GM11168 (cell line): ENCODE data around the gene RIPPLY2.

ENCODE experiments used
- in situ Hi-C: fragments of 300-500 bp; cut with MboI; formaldehyde crosslinking; loops from one replicate; pipeline ENCODE4 v1.12.0; 2022; ENCODE audit warnings: low sequenced_read_pairs; ENCODE audit not compliant: unreplicated experiment

Gene RIPPLY2

GRCh38 chr6:83893024-83893423 lies 39.9 kb downstream of the RIPPLY2 start:
- in situ Hi-C loops, result loop anchor here (10.0 kb wide), 1 partner anchor 332 kb away; the partner anchor contains the start of gene CEP162

GRCh38 chr6:83897094-83897493 lies 43.9 kb downstream of the RIPPLY2 start:
- in situ Hi-C loops, result loop anchor here (10.0 kb wide), 1 partner anchor 328 kb away; the partner anchor contains the start of gene CEP162

DNA sequence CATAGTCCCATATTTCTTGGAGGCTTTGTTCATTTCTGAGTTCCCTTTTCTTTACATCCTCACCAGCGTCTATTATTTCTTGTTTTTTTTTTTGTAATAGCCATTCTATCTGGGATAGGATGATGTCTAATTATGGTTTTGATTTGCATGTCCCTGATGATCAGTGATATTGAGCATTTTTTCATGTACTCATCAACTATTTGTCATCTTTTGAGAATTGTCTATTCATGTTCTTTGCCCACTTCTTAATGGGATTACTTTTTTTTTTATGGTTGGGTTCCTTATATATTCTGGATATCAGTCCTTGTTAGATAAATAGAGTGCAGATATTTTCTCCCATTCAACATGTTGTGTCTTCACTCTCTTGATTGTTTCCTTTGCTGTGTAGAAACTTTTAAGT lies 48.5 kb downstream of the RIPPLY2 start:
- in situ Hi-C loops, result no loop called here

DNA sequence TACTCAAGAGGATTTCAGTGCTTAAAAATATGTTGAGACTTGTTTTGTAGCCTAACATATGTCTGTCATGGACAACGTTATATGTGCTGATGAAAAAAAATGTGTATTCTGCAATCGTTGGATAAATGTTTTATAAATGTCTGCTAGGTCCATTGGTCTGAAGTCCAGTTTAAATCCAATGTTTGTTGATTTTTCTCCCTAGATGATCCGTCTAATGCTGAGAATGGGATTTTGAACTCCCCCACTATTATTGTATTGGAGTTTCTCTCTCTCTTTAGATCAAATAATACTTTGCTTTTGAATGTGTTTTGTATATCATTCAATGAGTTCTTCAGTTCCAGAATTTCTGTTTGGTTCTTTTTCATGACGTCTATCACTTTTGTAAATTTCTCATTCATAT lies 51.2 kb downstream of the RIPPLY2 start:
- in situ Hi-C loops, result no loop called here

GRCh38 chr6:83905648-83906047 lies 52.5 kb downstream of the RIPPLY2 start:
- in situ Hi-C loops, result no loop called here
